H1 (cell line): Measurements from ENCODE around the gene IL37. TPM values are rescaled to one million over a fixed set of nuclear protein-coding genes. Genes with fewer than 3 reads are reported as not detected.

ENCODE experiments used
- CTCF ChIA-PET: fragments of 300-600 bp; sonication (Branson Sonifier 250); formaldehyde crosslinking; loops from one replicate; lab custom pipeline; 2021; ENCODE audit not compliant: partially characterized antibody; lab: Charles Lee
- POLR2A ChIA-PET: fragments of 300-600 bp; sonication (Branson Sonifier 250); formaldehyde crosslinking; loops from one replicate; lab custom pipeline; 2021; ENCODE audit warnings: inconsistent platforms; ENCODE audit not compliant: partially characterized antibody; lab: Charles Lee
- DNase-seq, 2 experiments: peaks; one replicate each; pipeline versions ENCODE4 v3.0.0 to v3.0.0-alpha.2; 2010 to 2022; ENCODE audit warnings: low spot score in 2 of 2, low read depth in 1 of 2, mixed read lengths in 1 of 2
- FAIRE-seq: peaks from 2 replicates; lab custom pipeline; 2011; peaks lifted over from hg19 to GRCh38; lab: Jason Lieb, UNC
- H2AFZ ChIP-seq: 2 replicates; pipeline ENCODE4 v1.8.1; 2012; ENCODE audit warnings: low read length, inconsistent platforms
- H2AK5ac ChIP-seq: 2 replicates; pipeline ENCODE4 v1.6.1; 2013; ENCODE audit warnings: low read depth, low read length
- H2BK120ac ChIP-seq: replicated peaks from 2 replicates; pipeline ENCODE3; 2013; ENCODE audit warnings: low read depth, low read length, inconsistent platforms
- H2BK12ac ChIP-seq: 2 replicates; pipeline ENCODE4 v1.6.1; 2013; ENCODE audit warnings: low read depth, low read length
- H2BK15ac ChIP-seq: 2 replicates; pipeline ENCODE4 v1.6.1; 2013; ENCODE audit warnings: low read length
- H2BK20ac ChIP-seq: 2 replicates; pipeline ENCODE4 v1.6.1; 2013; ENCODE audit warnings: low read length
- H2BK5ac ChIP-seq: 2 replicates; pipeline ENCODE4 v1.6.1; 2013; ENCODE audit warnings: low read depth, low read length
- H3K14ac ChIP-seq: 2 replicates; pipeline ENCODE4 v1.6.1; 2013; ENCODE audit warnings: inconsistent platforms; ENCODE audit not compliant: insufficient read length
- H3K18ac ChIP-seq: 2 replicates; pipeline ENCODE4 v1.6.1; 2013; ENCODE audit warnings: low read length; ENCODE audit errors: extremely low read depth
- H3K23ac ChIP-seq: 2 replicates; pipeline ENCODE4 v1.6.1; 2013; ENCODE audit warnings: inconsistent platforms; ENCODE audit not compliant: insufficient read length
- H3K23me2 ChIP-seq: 2 replicates; pipeline ENCODE4 v1.6.1; 2013; ENCODE audit warnings: low read depth, low read length
- H3K27ac ChIP-seq: 2 replicates; pipeline ENCODE4 v1.6.1; 2011; ENCODE audit warnings: low read depth, low read length, inconsistent platforms
- H3K27me3 ChIP-seq, 4 experiments: replicated peaks in 1 of 4; 1 replicate in 1 of 4; 2 replicates in 3 of 4; pipeline versions ENCODE4 v1.6.1 to v1.8.1; 2011 to 2013; ENCODE audit warnings: low read length in 3 of 4, mild to moderate bottlenecking in 3 of 4, inconsistent platforms in 2 of 4, mixed read lengths in 2 of 4, moderate library complexity in 1 of 4; ENCODE audit not compliant: control insufficient read depth in 3 of 4, insufficient read depth in 3 of 4; ENCODE audit errors: extremely low read depth in 1 of 4
- H3K36me3 ChIP-seq, 4 experiments: 2 replicates each; pipeline versions ENCODE4 v1.6.1 to v1.8.1; 2011 to 2013; ENCODE audit warnings: mild to moderate bottlenecking in 4 of 4, low read length in 3 of 4, moderate library complexity in 2 of 4, control low read depth in 1 of 4, inconsistent platforms in 1 of 4; ENCODE audit not compliant: insufficient read depth in 4 of 4, control insufficient read depth in 2 of 4
- H3K4ac ChIP-seq: replicated peaks from 2 replicates; pipeline ENCODE3; 2013; ENCODE audit warnings: low read length, low read depth, mixed read lengths, inconsistent platforms; ENCODE audit not compliant: insufficient read length
- H3K4me1 ChIP-seq, 4 experiments: replicated peaks in 1 of 4; 1 replicate in 1 of 4; 2 replicates in 3 of 4; pipeline versions ENCODE4 v1.6.1 to v1.8.1; 2011 to 2013; ENCODE audit warnings: low read length in 3 of 4, inconsistent platforms in 2 of 4, mixed read lengths in 1 of 4; ENCODE audit not compliant: insufficient read depth in 4 of 4, control insufficient read depth in 3 of 4
- H3K4me2 ChIP-seq, 2 experiments: 2 replicates each; pipeline versions ENCODE4 v1.6.1 to v1.8.1; 2011 to 2013; ENCODE audit warnings: low read depth in 2 of 2, low read length in 2 of 2, control low read depth in 1 of 2, inconsistent platforms in 1 of 2, mild to moderate bottlenecking in 1 of 2; ENCODE audit not compliant: insufficient read depth in 1 of 2
- H3K4me3 ChIP-seq, 4 experiments: fragments of 200-600, 300-600 bp in 1 of 4; sonication (generic), shearing (Covaris generic), sonication (Bioruptor Twin) in 1 of 4; 2 replicates each; pipeline versions ENCODE4 v1.5.1 to v1.8.1; 2011 to 2016; ENCODE audit warnings: low read length in 4 of 4, low read depth in 3 of 4, control low read depth in 2 of 4, inconsistent platforms in 2 of 4, mild to moderate bottlenecking in 2 of 4, mixed read lengths in 1 of 4, moderate library complexity in 1 of 4; ENCODE audit not compliant: insufficient read depth in 2 of 4; ENCODE audit errors: extremely low read depth in 1 of 4
- H3K56ac ChIP-seq: replicated peaks from 2 replicates; pipeline ENCODE3; 2013; ENCODE audit warnings: low read depth, mild to moderate bottlenecking, mixed read lengths, low read length, inconsistent platforms; ENCODE audit not compliant: insufficient read length
- H3K79me1 ChIP-seq: 2 replicates; pipeline ENCODE4 v1.6.1; 2013; ENCODE audit warnings: low read depth, low read length, control low read depth
- H3K79me2 ChIP-seq, 2 experiments: 2 replicates each; pipeline versions ENCODE4 v1.6.1 to v1.8.1; 2012 to 2013; ENCODE audit warnings: low read length in 2 of 2, mild to moderate bottlenecking in 2 of 2, inconsistent platforms in 1 of 2; ENCODE audit not compliant: insufficient read depth in 2 of 2, control insufficient read depth in 1 of 2
- H3K9ac ChIP-seq, 4 experiments: replicated peaks in 1 of 4; 1 replicate in 1 of 4; 2 replicates in 3 of 4; pipeline versions ENCODE4 v1.6.1 to v1.8.1; 2011 to 2013; ENCODE audit warnings: low read depth in 3 of 4, low read length in 3 of 4, control low read depth in 2 of 4, mild to moderate bottlenecking in 2 of 4, moderate library complexity in 2 of 4, inconsistent platforms in 1 of 4; ENCODE audit errors: extremely low read depth in 1 of 4
- H3K9me3 ChIP-seq, 2 experiments: 2 replicates each; pipeline versions ENCODE4 v1.6.1 to v1.8.1; 2012 to 2013; ENCODE audit warnings: mild to moderate bottlenecking in 2 of 2, moderate library complexity in 2 of 2, control low read depth in 1 of 2, inconsistent platforms in 1 of 2, low read depth in 1 of 2, low read length in 1 of 2, mixed read lengths in 1 of 2; ENCODE audit not compliant: insufficient read depth in 2 of 2
- H4K20me1 ChIP-seq, 2 experiments: replicated peaks in 1 of 2; 2 replicates each; pipeline versions ENCODE3 to v1.8.1; 2011 to 2013; ENCODE audit warnings: inconsistent platforms in 2 of 2, low read length in 2 of 2, mild to moderate bottlenecking in 1 of 2; ENCODE audit not compliant: insufficient read depth in 2 of 2, control insufficient read depth in 1 of 2
- H4K5ac ChIP-seq: 2 replicates; pipeline ENCODE4 v1.6.1; 2013; ENCODE audit warnings: low read length, low read depth, mixed read lengths, inconsistent platforms; ENCODE audit not compliant: insufficient read length
- H4K8ac ChIP-seq: 2 replicates; pipeline ENCODE4 v1.8.0; 2013; ENCODE audit warnings: mild to moderate bottlenecking, moderate library complexity, low read length, inconsistent platforms; ENCODE audit not compliant: insufficient read depth; ENCODE audit errors: extremely low read depth
- H4K91ac ChIP-seq: replicated peaks from 2 replicates; pipeline ENCODE3; 2013; ENCODE audit warnings: low read length, mixed read lengths, inconsistent platforms; ENCODE audit not compliant: insufficient read length
- BCL11A ChIP-seq, 2 experiments: IDR thresholded peaks; one replicate each; pipeline ENCODE4 v1.6.1; 2011; ENCODE audit warnings: low read depth in 2 of 2, low read length in 2 of 2, mild to moderate bottlenecking in 2 of 2
- CTCF ChIP-seq, 3 experiments: IDR thresholded peaks; 1 replicate in 2 of 3; 2 replicates in 1 of 3; pipeline versions ENCODE4 v1.5.1 to v1.6.1; 2011; ENCODE audit warnings: low read length in 3 of 3, mild to moderate bottlenecking in 3 of 3, inconsistent platforms in 2 of 3, low read depth in 1 of 3, moderate library complexity in 1 of 3; ENCODE audit not compliant: insufficient read depth in 1 of 3; ENCODE audit errors: control extremely low read depth in 1 of 3
- E2F6 ChIP-seq: IDR thresholded peaks from 2 replicates; pipeline ENCODE4 v1.6.1; 2012; ENCODE audit warnings: inconsistent platforms
- EP300 ChIP-seq, 2 experiments: IDR thresholded peaks; 1 replicate in 1 of 2; 2 replicates in 1 of 2; pipeline ENCODE4 v1.6.1; 2011 to 2012; ENCODE audit warnings: low read depth in 2 of 2, low read length in 2 of 2, mild to moderate bottlenecking in 2 of 2, borderline replicate concordance in 1 of 2, inconsistent platforms in 1 of 2, moderate library complexity in 1 of 2
- EZH2 ChIP-seq: fragments of 200-600 bp; sonication (generic); IDR thresholded peaks from 2 replicates; pipeline ENCODE4 v1.7.1; 2012; ENCODE audit warnings: low read depth, mild to moderate bottlenecking, moderate library complexity, low read length, inconsistent platforms; ENCODE audit not compliant: severe bottlenecking
- NRF1 ChIP-seq: IDR thresholded peaks from 2 replicates; pipeline ENCODE4 v1.6.1; 2011; ENCODE audit warnings: mild to moderate bottlenecking, low read depth, low read length, improper control_type of control experiment
- POLR2AphosphoS5 ChIP-seq: IDR thresholded peaks from 2 replicates; pipeline ENCODE4 v1.6.1; 2011; ENCODE audit warnings: low read depth, low read length
- POU5F1 ChIP-seq: IDR thresholded peaks from 2 replicates; pipeline ENCODE4 v1.6.1; 2011; ENCODE audit warnings: low read depth, mild to moderate bottlenecking, low read length, moderate library complexity
- SAP30 ChIP-seq: fragments of 300-600 bp; sonication (generic); IDR thresholded peaks from 2 replicates; pipeline ENCODE4 v1.7.1; 2012; ENCODE audit warnings: low read length, moderate library complexity, mild to moderate bottlenecking, inconsistent platforms; ENCODE audit not compliant: insufficient read depth, insufficient replicate concordance
- WGBS, 2 experiments: shearing (Covaris generic) in 1 of 2; methylation state at CpG; one replicate each; pipeline versions ENCODE4 v1.1.6 to v1.1.7; 2013 to 2015; ENCODE audit warnings: low lambda C conversion rate in 2 of 2, mixed read lengths in 2 of 2, inconsistent platforms in 1 of 2, low coverage in 1 of 2, missing lambda C conversion rate in 1 of 2; ENCODE audit not compliant: insufficient replicate concordance in 2 of 2, insufficient coverage in 1 of 2, insufficient read length in 1 of 2; ENCODE audit errors: extremely low coverage in 1 of 2, missing lambda C conversion rate in 1 of 2; 5-methylcytosine and 5-hydroxymethylcytosine counted together
- polyA plus RNA-seq, 7 experiments: library from polyadenylated mRNA; depleted of rRNA in 3 of 7; stranded (reverse) in 5 of 7; unstranded in 2 of 7; fragments of >200 nt in 5 of 7; fragments of 200-250 nt in 2 of 7; gene quantifications; 1 replicate in 5 of 7; 2 replicates in 1 of 7; 4 replicates in 1 of 7; pipeline versions ENCODE4 v1.2.1 to v1.2.3, GENCODE V29; 2011 to 2013; ENCODE audit warnings: missing spikeins in 2 of 7, mixed read lengths in 2 of 7
- total RNA-seq: library from RNA; stranded (reverse); fragmentation: NEBNext Ultra II Directional; extraction: Animal tissue kit (Norgen Biotek cat#: 25700); gene quantifications from 2 replicates; pipeline ENCODE4 v1.2.1, GENCODE V29; 2021

Gene IL37
- total and polyA plus RNA-seq, 2 of the 8 experiments (the other 6 are each of a cell fraction or from before 2014, with no cell fraction given) = 0.18 TPM; not detected in 1

DNA sequence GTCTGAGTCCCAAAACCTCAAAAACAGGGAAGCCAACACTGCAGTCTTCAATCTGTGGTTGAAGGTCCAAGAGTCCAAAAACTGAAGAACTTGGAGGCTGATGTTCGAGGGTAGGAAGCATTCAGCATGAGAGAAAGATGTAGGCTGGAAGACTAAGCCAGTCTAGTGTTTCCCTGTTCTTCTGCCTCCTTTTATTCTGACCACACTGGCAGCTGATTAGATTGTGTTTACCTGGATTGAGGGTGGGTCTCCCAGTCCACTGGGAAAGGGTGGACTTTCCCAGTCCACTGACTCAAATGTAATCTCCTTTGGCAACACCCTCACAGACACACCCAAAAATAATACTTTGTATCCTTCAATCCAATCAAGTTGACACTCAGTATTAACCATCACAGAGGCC lies 46.9 kb upstream of the IL37 start:
- Histone ChIP-seq H3K4me3 (no peak overlapping the region), H3K27ac (no peak overlapping the region), H3K23ac (no peak overlapping the region), H3K23me2 (peaks cover 3% of the 10 kb centered on the region; the same call in 1 of the 2 replicates), H3K4ac (no peak overlapping the region), H3K9ac (no peak overlapping the region), H2AK5ac (no peak overlapping the region), H2BK5ac (no peak overlapping the region), H3K14ac (no peak overlapping the region), H3K9me3 (peaks cover 44 to 48% of the 10 kb centered on the region in 2 experiments), H3K79me2 (no peaks in the 10 kb centered on the region), H4K20me1 (no peaks in the 10 kb centered on the region), H3K4me1 (no peaks in the 10 kb centered on the region), H4K8ac (no peak overlapping the region), H4K91ac (no peak overlapping the region), H2BK20ac (no peak overlapping the region), H3K36me3 (peaks cover 0 to 3% (median 0%) of the 10 kb centered on the region in 4 experiments; a peak in 2 of 8 replicates), H3K56ac (no peak overlapping the region), H2BK120ac (no peak overlapping the region), H3K79me1 (no peaks in the 10 kb centered on the region), H3K27me3 (no peaks in the 10 kb centered on the region), H4K5ac (no peak overlapping the region), H2BK15ac (no peak overlapping the region), H3K18ac (no peak overlapping the region), H2AFZ (no peak overlapping the region), H2BK12ac (no peak overlapping the region), H3K4me2 (no peak overlapping the region)
- ChIA-PET CTCF (interaction anchor here (1.3 kb wide), 1 partner anchor 21 kb away, joined by 4 read pairs; no protein-coding TSS in a partner anchor), POLR2A (interaction anchor here (1.0 kb wide), 1 partner anchor 15 kb away, joined by 4 read pairs; no protein-coding TSS in a partner anchor)
- 75% methylated on average over 1 of the region's 1 CpG; no CpG with 5 or more reads in 1 of the 2 experiments for WGBS, 2 experiments
- no peak for FAIRE-seq
- DNase-seq = no peak
- TF ChIP-seq POU5F1 (no peak), CTCF (IDR thresholded peaks at IDR 0.05; ENCODE audit: control extremely low read depth in 1 of 3, insufficient read depth in 1 of 3, low read depth in 1 of 3, low read length in 3 of 3) (no peak), E2F6 (no peak), EP300 (IDR thresholded peaks at IDR 0.05; ENCODE audit: borderline replicate concordance in 1 of 2, low read depth in 2 of 2, low read length in 2 of 2) (no peak), NRF1 (no peak), EZH2 (no peak), SAP30 (no peak), POLR2AphosphoS5 (no peak), BCL11A (IDR thresholded peaks at IDR 0.05; ENCODE audit: low read depth in 2 of 2, low read length in 2 of 2) (no peak)
